Measurements from ENCODE around the gene OSTC.
"Not testable (repeated sequence)": the region's sequence is repeated elsewhere in the genome, so short reads cannot be mapped to it uniquely, and the experiment has no call there.

Gene OSTC

DNA sequence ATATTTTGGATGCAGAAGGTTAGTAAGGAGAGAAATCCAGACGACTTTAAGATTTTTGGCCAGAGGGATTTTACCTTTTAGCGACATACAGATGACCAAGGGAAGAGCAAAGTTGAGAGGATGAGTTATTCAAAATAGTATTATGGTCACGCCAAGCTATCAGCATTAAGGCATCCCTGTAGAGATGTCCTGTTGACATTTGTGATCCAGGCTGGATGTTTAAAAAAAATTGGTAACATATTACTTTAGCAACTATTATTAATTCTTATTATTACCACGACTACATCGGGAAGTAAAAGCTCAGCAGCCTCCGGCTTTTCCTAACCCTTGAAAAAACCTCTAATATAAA lies 562 bp upstream of the OSTC start:
- DNase-seq, result no peak

DNA sequence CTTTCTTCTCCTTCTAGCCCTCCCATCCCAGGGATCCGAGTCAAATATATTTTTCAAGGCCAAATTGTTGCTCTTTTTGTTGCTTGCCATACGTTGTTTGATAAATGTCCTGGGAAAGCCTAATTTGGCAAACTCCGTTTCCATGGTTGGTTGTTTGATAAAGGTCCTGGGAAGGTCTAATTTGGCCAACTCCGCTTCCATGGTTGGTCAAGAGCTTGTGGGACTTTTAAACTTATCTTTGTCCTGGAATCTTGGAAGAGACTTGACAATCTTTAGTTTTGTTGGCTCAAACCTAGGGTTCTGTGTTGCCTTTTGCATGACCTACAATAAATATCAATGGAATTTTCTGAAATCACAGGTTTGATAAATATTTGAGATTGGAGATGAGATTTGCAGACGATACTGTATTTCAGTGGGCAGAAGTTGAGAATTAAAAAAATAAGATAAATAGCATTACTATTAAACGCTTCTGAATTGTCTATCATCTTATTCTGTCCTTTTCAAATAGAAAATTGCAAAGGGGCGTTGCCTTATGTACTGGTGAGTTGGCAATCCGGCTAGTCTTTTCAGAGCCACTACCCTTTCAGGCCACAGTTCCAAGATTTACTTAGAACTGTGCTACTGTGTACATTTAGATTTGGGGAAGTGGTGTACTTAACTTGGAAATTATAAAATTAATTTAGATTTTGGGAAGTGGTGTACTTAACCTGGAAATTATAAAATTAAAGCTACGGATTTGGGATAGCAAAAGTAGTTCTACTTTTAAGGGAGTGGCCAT lies 804 bp downstream of the OSTC start:
- DNase-seq, result no peak

DNA sequence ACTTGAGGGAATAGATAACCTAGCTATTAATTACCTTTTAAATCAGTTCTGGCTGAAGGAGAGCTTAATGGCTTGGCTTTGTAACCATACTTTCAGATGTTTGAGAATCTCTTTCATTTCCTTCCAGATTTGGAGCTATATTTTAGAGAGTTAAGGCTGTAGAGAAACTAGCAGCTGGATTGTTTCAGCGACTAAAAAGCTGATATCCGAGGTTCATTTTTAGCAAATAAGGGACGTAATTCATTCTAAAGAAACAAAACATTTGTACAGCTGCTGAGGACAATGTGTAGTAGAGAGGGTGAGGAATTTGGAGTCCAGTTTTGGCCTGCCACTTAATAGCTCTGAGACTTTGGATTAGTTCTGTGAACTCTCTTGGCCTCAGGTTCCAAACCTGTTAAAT lies 12.2 kb downstream of the OSTC start:
- no peak for DNase-seq

DNA sequence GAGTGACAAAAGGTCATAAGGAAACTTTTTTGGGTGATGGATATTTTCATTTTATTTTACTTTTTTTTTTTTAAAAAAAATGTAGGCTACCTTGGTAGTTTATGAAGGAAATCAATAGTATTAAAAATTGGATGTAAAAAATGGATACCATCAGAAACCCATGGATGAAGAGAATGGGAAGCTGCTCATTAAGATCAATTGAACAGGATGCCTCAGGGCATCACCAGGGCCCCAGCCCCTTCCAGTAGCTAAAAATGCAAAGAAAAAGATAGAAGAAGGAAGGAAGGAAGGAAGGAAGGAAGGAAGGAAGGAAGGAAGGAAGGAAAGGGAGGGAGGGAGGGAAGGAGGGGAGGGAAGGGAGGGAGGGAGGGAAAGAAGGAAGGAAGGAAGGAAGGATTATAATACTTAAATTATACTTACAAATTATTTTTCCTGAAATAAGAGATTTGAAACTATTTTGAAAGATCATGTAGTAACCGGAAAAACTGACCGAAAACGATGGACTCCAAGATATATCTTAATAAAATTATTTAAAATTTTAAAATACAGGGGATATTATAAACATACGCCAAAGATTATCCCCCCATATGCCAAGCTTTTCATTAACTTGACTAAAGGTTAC lies 24.1 kb downstream of the OSTC start:
- DNase-seq, result no peak

DNA sequence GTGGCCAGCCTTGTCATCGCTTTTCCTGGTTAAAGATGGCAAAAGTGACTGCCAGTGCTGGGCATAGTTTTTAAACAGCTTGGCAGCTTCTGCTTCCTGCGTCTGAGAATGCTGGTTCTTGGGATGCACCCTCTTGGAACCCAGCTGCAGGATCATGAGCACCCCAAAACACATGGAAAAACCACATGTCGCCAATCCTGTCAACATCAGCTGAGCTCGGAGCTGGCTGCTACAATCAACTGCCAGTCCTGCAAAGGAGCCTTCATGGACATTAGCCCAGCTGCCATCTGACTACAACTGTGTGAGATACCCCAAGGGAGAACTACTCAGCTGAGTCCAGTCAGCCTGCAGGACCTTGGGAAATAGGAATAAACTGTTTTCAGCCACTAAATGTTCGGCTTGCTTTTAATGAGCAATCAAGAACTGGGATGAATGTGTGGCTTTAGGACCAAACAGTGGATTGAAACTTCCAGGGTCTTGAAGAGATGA lies 31.0 kb downstream of the OSTC start:
- DNase-seq, result no peak

DNA sequence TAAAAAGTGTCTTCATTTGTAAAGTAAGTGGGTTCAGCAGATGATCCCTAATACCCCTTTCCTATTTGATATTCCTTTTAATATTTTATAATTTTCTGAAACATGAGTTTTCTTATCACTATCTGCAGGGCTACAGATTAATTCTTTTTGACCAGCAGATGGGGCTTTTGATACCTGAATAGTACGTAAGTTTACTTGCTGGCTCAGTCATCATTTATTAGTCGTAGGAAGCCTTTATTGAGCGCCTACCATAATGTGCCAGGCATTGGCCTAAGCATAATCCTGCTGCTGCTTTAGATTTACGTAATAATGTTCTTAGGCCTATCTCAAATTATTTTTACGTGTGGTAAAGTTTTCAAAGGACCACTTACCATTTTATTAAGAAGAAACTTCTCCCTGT lies 33.1 kb downstream of the OSTC start:
- DNase-seq, result no peak

DNA sequence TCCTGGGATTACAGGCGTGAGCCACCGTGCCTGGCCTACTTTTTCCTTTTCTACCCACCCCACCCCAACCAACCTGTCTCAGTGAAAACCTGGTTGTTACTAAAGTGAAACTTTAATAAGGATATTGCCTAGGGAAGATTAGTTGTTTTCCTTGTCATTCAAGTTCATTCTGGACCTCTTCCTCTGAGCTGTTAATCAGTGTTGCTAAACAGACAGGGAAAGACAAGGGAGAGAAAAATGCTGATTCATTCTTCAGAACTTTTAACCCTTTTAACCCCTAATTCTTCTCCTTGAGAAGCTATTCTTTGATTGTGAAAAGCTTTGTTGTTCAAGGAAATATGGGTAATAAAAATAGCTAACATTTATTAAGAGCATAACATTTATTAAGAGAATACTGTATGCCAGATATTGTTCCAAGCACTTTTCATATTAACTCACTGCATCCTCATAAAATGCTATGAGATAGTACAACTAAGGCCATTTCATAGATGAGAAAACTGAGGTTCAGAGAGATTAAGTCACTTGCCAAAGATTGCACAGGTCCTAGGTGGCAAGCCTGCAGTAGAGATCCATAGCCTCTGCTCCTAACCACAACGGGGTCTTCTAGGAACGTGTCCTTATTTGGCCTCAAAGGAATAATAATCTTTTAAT lies 34.8 kb downstream of the OSTC start:
- no peak for DNase-seq

DNA sequence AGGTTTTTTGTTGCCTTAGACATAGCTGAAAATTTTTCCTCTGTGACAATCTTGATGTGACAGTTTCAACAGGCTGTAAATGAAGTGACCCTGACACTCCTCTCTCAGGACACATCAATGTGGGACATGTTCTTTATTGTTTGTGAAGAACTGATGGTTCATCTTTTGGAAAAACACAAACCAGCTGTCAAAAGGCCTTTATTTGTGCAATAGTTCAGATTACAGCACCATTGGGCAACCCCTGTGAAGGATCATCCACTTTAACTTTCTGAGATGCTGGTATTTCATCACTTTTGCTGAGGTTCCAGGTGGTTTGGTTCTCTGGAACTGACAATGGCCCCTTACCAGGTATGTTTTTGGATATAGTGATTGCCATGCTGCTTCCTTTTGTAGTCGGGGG lies 40.3 kb downstream of the OSTC start:
- no peak for DNase-seq

DNA sequence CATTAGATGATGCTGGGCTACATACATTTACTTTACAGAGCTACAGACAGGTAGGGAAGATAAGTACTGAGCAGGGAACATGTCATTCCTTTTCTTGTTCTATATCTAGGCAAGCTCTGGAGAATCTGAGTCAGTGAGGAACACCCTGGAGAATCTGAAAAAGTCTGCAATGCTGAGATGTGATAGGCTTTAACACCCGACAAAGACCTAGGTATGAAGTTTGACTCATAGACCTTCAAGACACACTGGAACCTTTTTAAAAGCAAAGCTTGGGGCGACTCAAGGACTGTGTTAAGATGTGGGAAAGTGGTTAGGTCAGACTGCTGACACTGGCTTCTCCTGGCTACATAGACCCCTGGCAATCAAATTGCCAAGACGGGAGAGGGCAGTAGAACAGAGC lies 42.8 kb downstream of the OSTC start:
- DNase-seq, result no peak

DNA sequence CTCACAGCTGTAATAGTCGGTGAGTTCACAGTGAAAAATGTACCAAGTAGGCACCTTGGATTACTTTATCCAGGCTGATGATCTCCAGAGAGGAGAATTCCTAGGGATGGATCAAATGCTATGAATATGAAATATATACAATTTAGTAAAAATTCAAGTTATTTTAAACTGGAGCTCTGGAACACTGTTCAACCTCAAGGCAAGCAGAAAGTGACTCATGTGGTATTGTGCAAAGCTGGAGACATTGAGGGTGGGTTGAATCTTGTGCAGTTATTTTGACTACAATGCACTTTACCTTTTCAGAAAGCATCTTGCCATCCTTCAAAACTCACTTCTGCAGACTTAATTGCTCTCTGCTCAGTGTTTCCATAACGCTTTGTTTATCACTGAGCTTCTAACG lies 43.4 kb downstream of the OSTC start:
- DNase-seq, result no peak

DNA sequence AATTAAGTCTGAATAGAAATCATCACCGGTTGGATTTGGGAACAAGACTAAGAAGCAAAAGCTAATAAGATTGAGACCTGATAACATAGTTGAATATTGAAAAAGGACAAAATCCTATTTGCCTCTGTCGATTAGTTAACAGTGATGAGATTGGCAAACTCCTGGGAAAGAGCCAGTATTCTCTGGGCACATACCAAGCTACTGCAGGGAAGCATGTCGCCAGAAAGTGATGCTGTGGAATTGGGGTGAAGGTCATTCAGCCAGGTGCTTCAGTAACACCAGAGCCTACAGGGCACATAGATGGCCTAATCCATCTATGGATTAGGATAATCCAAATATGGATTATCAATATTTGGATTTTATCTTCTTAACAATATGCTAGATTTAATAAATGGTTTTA lies 44.0 kb downstream of the OSTC start:
- DNase-seq, result no peak

DNA sequence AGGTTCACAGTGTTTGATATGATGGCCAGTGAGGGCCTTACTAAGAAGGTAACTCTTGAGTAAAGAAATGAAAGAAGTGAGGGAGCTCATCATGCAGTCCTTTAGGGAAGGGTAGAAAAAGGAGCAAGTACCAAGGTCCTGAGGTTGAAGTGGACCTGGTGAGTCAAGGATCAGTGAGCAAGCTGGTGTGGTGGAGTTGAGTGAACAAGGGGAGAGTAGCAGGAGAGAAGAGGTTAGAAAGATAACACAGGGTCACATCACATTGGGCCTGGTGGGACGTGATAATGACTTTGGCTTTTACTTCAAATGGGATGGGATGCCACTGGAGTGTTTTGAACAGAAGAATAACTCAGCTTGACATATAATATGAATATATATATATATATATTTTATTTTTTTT lies 44.7 kb downstream of the OSTC start:
- no peak for DNase-seq

DNA sequence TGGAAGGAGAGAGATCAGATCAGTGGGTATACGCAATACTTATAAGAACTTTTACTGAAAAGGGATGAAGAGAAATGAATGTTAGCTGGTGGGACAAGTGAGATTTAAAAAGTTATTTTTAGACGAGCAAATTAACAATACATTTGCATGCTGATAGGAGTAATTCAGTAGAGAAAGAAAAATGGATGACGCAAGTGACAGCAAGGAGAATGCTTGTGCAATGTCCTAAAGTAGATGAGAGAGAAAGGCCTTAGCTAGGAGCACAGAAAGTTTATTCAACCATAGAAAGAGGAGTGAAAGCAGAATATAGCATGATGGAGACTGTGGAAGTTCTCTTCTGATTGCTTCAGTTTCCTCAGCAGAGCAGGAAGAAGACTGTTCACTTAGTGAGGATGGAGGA lies 45.8 kb downstream of the OSTC start:
- DNase-seq, result no peak

DNA sequence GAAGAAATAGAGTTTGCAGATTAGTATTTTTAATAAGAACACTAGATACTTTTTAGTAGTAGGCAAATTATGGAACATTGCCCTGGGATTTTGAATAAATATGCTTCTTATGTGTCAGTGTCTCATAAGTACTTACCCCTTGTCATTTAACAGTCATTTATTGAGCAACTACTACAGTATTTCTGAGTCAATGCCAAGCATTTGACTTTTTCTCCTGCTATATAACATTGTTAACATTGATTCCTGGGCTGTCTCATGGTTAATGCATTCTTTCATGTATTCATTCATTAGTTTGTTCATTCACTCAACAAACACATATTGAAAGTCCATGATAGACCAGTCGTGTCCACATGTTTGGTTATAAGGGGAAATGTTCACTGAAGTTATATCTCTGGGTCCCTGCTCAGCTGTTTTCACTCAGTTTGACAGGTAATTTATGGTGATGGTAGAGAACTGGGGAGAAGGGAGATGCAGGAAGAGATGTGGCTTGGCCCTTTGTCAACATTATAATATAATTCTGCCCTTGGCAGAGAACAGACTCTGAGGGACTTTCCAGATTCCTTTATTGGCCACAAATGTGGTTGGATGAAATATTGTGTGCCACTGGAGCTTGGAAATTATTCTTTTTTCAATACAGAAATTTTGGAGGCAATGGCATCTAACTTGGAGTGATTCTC lies 49.8 kb downstream of the OSTC start:
- no peak for DNase-seq

DNA sequence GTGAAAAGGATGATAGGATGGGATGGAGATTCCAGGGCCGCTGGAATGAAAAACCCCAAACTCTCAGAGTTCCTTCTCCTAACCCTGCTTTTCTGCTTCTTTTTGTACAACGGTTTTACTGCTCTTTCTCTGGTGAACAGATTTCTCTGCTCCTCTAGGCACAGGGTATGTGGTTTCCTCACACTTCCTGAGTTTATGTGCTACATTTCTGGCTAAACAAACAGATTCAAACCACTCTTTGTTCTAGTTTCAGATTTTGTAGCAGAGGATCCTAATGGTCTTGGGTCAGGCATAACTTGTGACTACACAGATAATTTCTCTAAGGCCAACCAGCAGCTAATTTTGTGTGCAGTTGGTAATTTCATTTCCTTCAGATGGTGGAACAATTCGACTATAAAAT lies 52.6 kb downstream of the OSTC start:
- no peak for DNase-seq

DNA sequence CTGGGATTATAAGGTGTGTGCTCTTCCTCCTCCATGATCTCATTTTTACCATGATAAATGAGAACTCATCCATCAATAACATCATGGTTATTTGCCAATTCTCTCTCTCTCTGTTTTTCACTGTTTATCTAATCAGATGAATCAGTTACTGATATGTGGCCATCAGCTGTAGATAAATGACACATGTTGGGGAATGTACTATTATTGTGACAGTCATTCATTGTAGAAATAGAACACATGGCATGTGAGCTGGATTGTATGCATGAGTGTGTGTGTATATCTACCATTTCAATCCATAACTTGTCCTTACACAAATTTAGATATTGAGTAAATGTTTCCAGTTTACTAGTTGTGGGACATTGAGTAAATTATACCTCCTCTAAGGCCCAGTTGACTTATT lies 53.0 kb downstream of the OSTC start:
- no peak for DNase-seq

DNA sequence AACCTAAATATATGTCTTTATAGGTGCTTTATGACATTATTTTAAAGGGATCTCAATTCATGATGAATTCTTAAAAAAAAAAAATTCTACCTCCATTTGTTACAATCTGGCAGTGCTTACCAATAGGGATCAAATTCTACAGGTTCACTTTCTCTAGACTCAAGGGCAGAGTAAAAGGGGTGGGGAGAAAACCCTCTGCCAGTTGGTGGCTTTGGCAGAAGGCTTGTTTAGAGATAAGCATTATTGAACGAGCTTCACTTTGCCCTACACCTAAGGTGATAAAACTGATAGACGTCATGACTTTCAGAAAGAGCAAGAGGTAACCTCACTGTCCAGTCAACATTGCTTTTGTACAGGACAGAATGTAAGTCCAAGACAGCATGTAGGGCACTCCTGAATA lies 53.6 kb downstream of the OSTC start:
- DNase-seq, result no peak

DNA sequence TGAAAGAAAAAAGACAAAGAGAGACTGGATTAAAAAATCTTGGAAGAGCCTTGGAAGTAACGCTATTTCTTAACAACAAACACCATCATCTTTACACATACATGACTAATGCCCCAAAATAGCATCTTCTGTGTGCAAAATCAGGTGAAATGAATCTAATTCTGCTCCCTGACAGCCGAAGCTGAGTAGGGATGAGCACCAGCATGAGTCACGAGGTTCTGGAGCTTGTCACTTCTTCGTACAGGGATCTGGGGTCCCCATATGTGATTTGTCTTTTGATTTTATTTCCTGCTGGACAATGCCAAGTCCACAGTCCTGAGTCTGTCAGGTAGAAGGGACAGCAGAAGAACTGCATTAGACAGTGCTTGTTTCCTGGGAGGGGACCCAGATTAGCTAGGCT lies 55.9 kb downstream of the OSTC start:
- DNase-seq, result no peak

DNA sequence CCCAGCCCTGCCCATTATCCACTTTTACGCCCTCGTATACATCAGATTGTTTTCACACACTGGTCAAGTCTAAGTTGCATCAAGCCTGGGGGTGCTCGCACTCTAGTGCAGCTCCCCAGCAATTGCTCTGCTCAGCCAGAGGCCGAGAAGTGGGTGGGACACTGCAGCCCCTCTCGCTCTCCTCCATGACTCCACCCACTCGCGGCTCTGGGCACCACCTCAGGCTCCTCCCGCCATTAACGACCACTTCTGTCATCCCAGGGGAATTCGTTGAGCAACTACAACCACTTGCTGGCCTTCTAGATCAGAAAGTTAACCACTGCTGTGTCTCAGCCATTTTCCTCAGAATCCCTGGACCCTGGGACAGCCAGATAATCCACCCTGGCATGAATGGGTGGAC lies 58.8 kb downstream of the OSTC start:
- DNase-seq, result no peak

DNA sequence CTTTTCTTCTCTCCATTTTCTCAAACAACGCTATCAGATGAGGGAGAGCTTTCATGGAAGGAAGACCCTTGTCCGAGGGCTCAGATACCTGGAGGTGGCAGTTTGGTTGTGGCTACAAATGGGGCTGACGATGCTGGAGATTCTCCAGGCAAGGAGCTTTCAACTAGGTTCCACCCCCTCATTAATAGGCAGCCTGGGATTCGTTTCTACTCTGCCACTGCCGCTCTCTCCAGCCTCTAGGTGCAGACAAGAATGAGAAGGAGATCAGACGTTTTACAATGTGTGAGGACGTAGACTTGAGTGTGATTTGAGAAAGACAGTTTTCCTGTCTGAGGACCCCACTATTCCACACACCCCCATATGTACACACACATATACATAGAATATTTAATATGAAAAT lies 59.3 kb downstream of the OSTC start:
- DNase-seq, result no peak

DNA sequence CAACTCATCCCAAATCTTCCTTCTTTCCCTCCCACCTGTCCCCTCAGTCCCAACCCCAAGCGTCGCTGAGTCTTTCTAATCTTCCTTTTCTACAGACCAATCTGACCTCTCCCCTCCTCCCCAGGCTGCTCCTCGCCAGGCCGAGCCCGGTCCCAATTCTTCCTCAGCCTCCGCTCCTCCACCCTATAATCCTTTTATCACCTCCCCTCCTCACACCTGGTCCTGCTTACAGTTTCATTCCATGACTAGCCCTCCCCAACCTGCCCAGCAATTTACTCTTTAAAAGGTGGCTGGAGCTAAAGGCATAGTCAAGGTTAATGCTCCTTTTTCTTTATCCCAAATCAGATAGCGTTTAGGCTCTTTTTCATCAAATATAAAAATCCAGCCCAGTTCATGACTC lies 60.2 kb downstream of the OSTC start:
- DNase-seq, result not testable (repeated sequence)

DNA sequence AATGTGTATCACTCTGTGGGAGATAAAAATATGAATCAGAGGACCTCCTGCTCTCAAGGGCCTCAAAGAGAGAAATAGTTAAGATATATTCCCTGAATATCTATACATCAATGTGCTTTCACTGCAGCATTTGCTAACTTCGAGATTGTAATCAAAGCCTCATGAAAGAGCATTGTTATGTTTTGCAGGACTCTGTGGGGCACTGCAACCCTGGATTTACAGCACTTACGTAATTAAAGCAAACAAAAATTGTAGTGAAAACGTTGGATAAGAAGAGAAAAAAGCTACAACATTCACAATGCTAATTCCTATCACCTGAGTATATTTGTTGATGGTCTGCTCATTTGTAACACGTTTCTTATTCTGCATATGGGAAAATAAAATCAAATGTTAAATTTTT lies 64.5 kb downstream of the OSTC start:
- no peak for DNase-seq

DNA sequence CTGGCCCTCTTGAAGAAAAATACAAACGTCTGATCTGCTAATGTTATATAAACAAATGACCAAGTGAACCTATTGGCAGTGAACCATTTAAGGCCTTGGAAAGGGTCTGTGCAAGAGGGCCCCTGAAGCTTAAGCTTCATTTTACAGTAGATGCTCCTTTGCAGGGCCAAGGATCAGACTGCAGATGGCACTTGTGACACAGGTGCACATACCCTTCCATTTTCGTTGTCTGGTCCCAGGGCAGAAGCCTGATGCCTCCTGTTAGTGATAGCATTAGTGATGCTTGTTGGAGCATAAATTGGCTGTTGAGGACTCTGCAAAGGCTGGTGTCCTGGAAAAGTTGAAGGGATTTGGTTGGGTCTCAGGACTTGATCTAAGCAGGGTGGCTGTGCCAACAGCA lies 65.9 kb downstream of the OSTC start:
- no peak for DNase-seq

DNA sequence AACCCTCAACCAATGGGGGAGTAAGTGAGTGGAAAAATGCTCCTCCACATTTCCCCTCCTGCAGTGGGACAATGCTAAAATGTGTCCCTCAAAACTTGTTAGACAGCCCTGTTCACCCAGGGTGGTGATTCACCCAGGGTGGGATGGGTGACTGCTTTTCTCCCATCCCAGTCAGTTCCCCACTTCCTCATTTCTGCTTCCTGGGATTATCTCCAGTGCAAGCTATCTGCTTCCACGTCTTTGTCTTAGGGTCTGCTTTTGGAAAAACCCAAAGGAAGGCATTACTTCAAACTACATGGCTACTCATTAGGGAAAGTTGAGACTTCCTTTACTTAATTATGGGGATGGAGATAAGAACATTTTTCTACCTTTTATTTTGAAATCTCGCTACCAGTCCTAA lies 67.0 kb downstream of the OSTC start:
- DNase-seq, result no peak

All from activated T-cell treated with anti-CD3 and anti-CD28 coated beads, Interleukin-2, amount 50 U/mL, for 1 hour (primary cell).